ENCODE measurements around the gene GRIK3. TPM values are rescaled to one million over a fixed set of nuclear protein-coding genes. Genes with fewer than 3 reads are reported as not detected.
"Not testable (repeated sequence)": the region's sequence is repeated elsewhere in the genome, so short reads cannot be mapped to it uniquely, and the experiment has no call there.

The GRIK3 gene
- polyA plus RNA-seq, 6 donors from 2014 or later = 0.16 TPM; not detected in 5

DNA sequence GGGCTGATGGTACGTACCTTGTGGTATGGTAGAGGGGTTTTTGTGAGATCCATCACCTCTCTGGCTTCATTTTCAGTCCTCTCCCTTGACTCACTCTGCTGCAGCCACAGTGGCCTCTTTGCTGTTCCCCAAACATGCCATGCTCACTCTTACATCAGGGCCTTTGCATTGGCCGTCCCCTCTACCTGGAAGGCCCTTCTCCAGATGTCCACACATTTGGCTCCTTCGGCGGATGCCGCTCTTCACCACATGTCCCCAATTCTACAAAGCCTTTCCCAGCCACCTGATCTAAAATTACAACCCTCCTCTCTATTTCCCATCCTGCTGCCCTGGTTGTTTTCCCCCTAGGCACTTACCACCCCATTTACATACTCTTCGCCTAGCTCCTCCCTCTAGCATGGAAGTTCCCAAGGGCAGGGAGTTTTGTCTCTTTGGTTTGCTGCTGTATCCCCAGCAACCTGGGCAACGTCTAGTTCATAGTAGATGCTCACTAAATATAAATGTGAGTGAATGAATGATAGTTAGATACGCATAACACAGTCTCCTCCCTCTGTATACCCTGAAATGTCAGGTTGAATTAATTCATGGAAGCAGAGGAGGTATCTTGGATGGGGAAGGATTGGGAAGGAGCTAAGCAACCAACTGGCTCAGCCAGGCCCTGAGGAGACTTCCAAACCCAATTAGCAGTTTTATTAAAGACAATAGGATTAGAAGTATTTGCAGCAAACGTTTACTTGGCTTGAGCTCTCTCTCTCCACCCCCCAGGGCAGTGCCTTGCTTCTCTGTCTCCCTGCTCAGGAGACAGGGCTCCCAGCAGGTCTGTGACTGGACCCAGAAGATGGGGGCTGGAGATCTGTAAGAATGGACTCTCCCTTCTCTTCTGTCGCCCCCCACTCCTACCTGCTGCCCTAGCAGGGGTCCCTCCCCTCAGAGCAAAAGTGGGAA is 264.2 kb downstream of the GRIK3 start:
- DNase-seq = no peak
- no peak overlapping the region for H3K27ac Mint-ChIP-seq
- H3K4me1 Mint-ChIP-seq = no peaks in the 10 kb centered on the region
- H3K4me3 Mint-ChIP-seq = no peak overlapping the region
- no peaks in the 10 kb centered on the region for H3K36me3 Mint-ChIP-seq
- ATAC-seq (ENCODE audit: low read depth in 2 of 2) = no peak
- peaks cover 21 to 46% (median 43%) of the 10 kb centered on the region in 3 donors for H3K27me3 Mint-ChIP-seq
- H3K9me3 Mint-ChIP-seq = peaks cover 0 to 2% (median 0%) of the 10 kb centered on the region in 7 donors

DNA sequence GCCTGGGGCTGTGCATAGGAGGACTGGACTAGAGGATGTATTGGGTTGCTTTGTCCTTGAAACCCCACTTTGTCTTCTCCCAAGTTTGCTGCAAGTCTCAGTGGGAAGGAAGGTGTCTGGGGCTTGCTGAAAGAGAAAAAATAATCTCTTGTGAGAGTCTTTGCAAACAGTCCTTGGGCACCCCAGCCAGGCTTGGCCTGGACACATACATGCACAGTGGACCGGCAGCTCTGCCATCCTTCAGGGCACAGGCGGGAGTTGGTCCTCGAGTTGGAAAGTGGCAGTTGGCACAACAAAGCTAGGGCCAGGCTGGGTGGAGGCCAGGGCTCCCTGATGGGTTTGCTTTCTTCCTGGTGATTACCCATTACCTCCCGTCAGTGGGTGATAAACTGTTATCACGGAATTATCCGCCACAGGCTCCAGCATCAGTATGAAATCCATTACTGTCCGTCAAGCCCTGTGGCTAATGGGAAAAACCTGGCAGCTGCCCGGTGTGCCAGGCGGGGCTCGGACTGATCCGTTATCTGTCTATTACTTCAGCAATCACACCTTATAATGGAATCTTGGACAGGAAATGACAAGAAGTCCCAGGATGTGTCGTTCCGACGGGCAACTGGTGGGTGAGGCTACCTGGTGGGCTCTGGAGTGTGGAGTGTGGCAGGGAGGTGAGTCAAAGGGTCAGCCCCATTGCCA is 265.7 kb downstream of the GRIK3 start:
- H3K9me3 Mint-ChIP-seq = peaks cover 0 to 2% (median 0%) of the 10 kb centered on the region in 7 donors
- no peak overlapping the region for H3K27ac Mint-ChIP-seq
- no peaks in the 10 kb centered on the region for H3K4me1 Mint-ChIP-seq
- peaks cover 15 to 43% (median 42%) of the 10 kb centered on the region in 3 donors for H3K27me3 Mint-ChIP-seq
- no peak overlapping the region for H3K4me3 Mint-ChIP-seq
- no peak for ATAC-seq (ENCODE audit: low read depth in 2 of 2)
- DNase-seq = no peak
- H3K36me3 Mint-ChIP-seq = no peaks in the 10 kb centered on the region

DNA sequence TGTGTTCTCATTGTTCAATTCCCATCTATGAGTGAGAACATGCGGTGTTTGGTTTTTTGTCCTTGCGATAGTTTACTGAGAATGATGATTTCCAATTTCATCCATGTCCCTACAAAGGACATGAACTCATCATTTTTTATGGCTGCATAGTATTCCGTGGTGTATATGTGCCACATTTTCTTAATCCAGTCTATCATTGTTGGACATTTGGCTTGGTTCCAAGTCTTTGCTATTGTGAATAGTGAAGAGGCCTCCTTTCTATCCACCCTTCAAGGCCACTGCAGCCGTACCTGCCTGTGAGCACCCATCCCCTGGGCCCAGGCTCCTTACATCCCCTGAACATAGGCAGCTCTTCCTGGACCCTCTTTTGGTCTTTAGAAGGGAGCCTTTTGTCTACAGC is 266.9 kb downstream of the GRIK3 start:
- not testable (repeated sequence) for H3K36me3 Mint-ChIP-seq

DNA sequence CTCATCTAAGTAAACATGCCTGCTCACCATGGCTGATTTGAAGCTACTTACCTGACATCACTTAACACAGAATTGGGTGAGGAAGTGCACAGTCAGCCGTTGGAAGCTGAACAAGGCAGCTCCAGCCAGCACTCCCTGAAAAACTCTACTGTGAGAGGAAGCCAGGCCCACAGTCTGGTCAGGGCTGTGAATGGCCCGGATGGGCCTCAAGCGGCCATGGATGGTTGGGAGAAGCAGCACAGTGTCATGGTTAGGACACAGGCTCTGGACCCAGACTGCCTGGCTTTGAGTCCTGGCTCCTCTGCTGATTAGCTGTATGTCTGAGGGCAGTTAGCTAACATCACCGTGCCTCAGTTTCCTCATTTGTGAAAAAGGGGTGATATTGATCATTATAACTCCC is 267.8 kb downstream of the GRIK3 start:
- no peaks in the 10 kb centered on the region for H3K36me3 Mint-ChIP-seq
- no peaks in the 10 kb centered on the region for H3K4me1 Mint-ChIP-seq
- no peak for ATAC-seq (ENCODE audit: low read depth in 2 of 2)
- no peak for DNase-seq
- H3K9me3 Mint-ChIP-seq = peaks cover 0 to 2% (median 0%) of the 10 kb centered on the region in 7 donors
- H3K4me3 Mint-ChIP-seq = no peak overlapping the region
- H3K27me3 Mint-ChIP-seq = peaks cover 5 to 43% (median 31%) of the 10 kb centered on the region in 3 donors
- H3K27ac Mint-ChIP-seq = no peak overlapping the region

More for the DNA sequence above, 266.9 kb downstream of the GRIK3 start:
- ATAC-seq (ENCODE audit: low read depth in 2 of 2); H3K27ac Mint-ChIP-seq; H3K4me1 Mint-ChIP-seq; DNase-seq; H3K9me3 Mint-ChIP-seq: not testable (repeated sequence)
- H3K4me3 Mint-ChIP-seq = peak overlapping the region in 1 of 8 donors; percentile 11
- peaks cover 8 to 43% (median 35%) of the 10 kb centered on the region in 3 donors for H3K27me3 Mint-ChIP-seq

DNA sequence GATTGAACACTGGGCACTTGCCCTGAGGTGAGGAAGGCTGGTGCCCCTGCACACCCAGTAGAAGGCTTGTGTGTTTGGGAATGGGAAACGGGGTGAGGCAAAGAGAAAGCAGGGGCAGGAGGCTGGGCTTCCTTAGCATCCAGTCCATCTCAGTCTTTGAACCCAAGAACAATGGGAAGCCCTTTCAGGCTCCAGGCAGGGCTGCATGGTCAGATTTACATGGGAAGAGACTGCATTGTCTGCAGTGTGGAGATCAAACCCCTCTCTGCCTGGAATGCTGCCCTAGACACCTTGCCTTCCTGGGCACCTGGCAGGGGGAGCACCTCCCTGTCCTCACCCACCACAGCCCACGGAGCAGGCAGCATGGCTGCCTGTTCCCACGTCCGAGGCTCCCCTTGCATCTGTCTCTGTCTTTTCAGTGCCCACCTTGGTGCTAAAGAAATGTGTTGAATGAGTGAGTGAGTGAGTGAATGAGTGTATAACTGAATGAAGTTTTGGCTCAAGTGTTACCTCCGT is 268.5 kb downstream of the GRIK3 start:
- Mint-ChIP-seq H3K36me3 (no peaks in the 10 kb centered on the region), H3K27me3 (peaks cover 5 to 39% (median 26%) of the 10 kb centered on the region in 3 donors), H3K4me1 (no peaks in the 10 kb centered on the region), H3K9me3 (peaks cover 0 to 2% (median 0%) of the 10 kb centered on the region in 7 donors), H3K4me3 (no peak overlapping the region), H3K27ac (peak overlapping the region in 1 of 6 donors; percentile 17)
- no peak for DNase-seq
- ATAC-seq (ENCODE audit: low read depth in 2 of 2) = no peak

DNA sequence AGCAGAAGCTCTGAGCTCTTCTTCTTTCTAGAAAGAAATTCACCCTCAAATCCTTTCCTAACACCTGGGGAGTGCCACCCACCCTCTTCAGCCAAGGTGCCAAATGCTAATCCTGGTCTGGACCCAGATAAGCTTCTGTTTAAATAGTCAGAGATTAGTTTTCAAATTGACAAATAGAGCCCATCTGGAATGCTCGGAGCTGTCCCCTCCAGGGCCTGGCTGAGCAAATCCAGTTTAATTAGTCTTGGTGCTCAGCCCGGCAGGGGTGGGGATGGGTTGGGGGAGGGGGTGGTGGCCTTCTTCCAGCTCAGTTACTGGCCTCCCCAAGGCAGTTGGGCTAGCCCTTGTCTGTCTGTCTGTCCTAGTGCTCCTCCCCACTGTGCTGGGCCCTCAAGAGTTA is 269.5 kb downstream of the GRIK3 start:
- Mint-ChIP-seq H3K9me3 (peaks cover 0 to 5% (median 1%) of the 10 kb centered on the region in 7 donors), H3K4me3 (no peak overlapping the region), H3K4me1 (no peaks in the 10 kb centered on the region), H3K27me3 (peaks cover 5 to 28% (median 16%) of the 10 kb centered on the region in 3 donors), H3K27ac (no peak overlapping the region), H3K36me3 (no peaks in the 10 kb centered on the region)
- ATAC-seq (ENCODE audit: low read depth in 2 of 2) (no peak), DNase-seq (no peak)

DNA sequence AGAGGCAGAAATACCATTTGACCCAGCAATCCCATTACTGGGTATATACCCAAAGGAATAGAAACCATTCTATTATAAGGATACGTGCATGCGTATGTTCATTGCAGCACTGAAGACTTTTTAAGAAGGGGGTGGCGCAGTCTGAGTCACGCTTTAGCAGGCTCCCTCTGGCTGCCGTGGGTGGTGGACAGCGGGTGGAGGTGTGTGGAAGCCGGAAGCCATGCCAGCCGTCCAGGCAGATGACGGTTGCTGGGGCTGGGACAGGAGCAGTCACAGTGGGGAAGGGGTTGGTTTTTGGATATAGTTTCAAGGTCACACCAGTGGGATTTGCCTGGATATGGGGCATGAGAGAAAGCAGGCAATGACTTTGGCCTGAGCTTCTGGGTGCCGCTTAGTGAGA is 270.5 kb downstream of the GRIK3 start:
- no peaks in the 10 kb centered on the region for H3K36me3 Mint-ChIP-seq
- DNase-seq (no peak), ATAC-seq (ENCODE audit: low read depth in 2 of 2) (no peak)
- H3K4me1 Mint-ChIP-seq = no peaks in the 10 kb centered on the region
- H3K9me3 Mint-ChIP-seq = peaks cover 0 to 11% (median 1%) of the 10 kb centered on the region in 7 donors
- H3K4me3 Mint-ChIP-seq = no peak overlapping the region
- H3K27me3 Mint-ChIP-seq = peaks cover 5 to 18% (median 7%) of the 10 kb centered on the region in 3 donors
- no peak overlapping the region for H3K27ac Mint-ChIP-seq

DNA sequence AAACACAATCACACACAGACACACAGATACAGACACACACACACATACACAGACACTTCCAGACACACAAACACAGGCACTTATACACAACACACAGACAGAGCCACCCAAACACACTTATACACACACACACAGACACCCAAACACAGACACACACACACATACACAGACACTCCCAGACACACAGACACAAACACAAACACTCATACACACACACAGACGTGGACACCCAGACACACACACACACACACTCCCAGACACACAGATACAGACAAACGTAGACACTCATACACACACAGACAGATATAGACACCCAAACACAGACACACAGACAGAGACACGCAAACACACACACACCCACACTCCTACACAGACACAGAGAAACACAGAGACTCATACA is 272.1 kb downstream of the GRIK3 start:
- Mint-ChIP-seq H3K9me3 (peaks cover 0 to 11% (median 0%) of the 10 kb centered on the region in 7 donors), H3K27ac (no peak overlapping the region), H3K27me3 (peaks cover 3 to 11% (median 5%) of the 10 kb centered on the region in 3 donors), H3K4me3 (no peak overlapping the region), H3K4me1 (no peaks in the 10 kb centered on the region), H3K36me3 (no peaks in the 10 kb centered on the region)
- ATAC-seq (ENCODE audit: low read depth in 2 of 2) = no peak
- no peak for DNase-seq

DNA sequence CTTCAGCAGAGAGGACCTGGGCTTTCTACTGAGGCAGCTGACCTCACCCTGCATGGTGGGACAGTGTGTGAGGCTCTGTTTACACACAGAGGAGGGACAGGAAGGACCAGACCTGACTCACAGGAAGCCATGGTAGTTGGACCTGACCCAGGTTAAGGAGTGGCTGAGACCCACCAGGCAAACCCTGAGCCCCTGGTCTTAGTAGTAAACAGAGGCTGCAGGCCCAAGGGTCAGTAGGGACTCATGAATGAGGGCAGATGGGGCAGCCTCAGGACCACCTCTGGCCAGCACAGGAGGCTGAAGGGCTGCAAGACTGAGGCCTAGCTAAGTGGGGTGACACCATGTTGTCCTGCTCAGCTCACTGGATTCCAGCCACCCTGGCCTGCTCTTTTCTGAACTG is 273.2 kb downstream of the GRIK3 start:
- Mint-ChIP-seq H3K4me3 (no peak overlapping the region), H3K36me3 (no peaks in the 10 kb centered on the region), H3K9me3 (peaks cover 0 to 11% (median 0%) of the 10 kb centered on the region in 7 donors), H3K27ac (no peak overlapping the region), H3K27me3 (peaks cover 5 to 20% (median 12%) of the 10 kb centered on the region in 3 donors), H3K4me1 (no peaks in the 10 kb centered on the region)
- DNase-seq (no peak), ATAC-seq (ENCODE audit: low read depth in 2 of 2) (no peak)

DNA sequence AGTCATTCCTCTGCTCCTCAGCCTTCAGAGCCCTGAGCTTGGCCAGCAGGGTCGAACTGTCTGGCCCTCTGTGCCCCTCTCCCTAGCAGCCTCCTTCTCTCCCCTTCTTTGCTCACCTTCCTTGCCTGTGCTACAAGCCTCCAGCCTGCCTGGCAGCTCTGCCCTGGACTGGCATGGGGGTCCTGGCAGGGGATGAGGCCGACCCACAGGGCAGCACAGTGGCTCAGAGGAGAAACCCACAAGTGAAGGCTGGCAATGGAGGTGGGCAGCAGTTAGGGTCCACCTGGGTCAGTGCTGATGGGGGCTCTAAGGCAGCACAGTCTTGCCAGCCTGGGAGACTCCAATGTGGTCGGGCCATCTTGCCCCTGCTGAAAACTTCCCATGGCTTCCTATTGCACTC is 274.2 kb downstream of the GRIK3 start:
- no peak for DNase-seq
- no peak overlapping the region for H3K4me3 Mint-ChIP-seq
- no peaks in the 10 kb centered on the region for H3K36me3 Mint-ChIP-seq
- peaks cover 0 to 23% (median 18%) of the 10 kb centered on the region in 3 donors for H3K27me3 Mint-ChIP-seq
- no peak for ATAC-seq (ENCODE audit: low read depth in 2 of 2)
- no peaks in the 10 kb centered on the region for H3K4me1 Mint-ChIP-seq
- H3K9me3 Mint-ChIP-seq = peaks cover 0 to 11% (median 0%) of the 10 kb centered on the region in 7 donors
- H3K27ac Mint-ChIP-seq = no peak overlapping the region

DNA sequence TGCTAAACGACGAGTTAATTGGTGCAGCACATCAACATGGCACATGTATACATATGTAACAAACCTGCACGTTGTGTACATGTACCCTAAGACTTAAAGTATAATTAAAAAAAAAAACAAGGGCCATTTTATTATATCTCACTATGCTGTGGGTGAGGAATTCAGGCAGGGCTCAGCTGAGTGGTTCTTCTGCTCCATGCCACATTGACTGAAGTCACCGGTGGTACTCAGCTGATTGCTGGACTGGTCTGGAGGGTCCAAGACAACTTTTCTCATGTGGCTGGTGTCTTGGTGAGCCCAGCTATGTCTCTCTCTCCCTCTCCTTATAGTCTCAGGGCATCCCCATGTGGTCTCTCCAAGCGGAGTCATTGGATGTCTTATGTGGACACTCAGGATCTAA is 275.0 kb downstream of the GRIK3 start:
- H3K4me1 Mint-ChIP-seq = no peaks in the 10 kb centered on the region
- peaks cover 0 to 11% (median 0%) of the 10 kb centered on the region in 7 donors for H3K9me3 Mint-ChIP-seq
- no peaks in the 10 kb centered on the region for H3K36me3 Mint-ChIP-seq
- ATAC-seq (ENCODE audit: low read depth in 2 of 2) = no peak
- DNase-seq = no peak
- peaks cover 0 to 30% (median 25%) of the 10 kb centered on the region in 3 donors for H3K27me3 Mint-ChIP-seq
- no peak overlapping the region for H3K27ac Mint-ChIP-seq
- no peak overlapping the region for H3K4me3 Mint-ChIP-seq

DNA sequence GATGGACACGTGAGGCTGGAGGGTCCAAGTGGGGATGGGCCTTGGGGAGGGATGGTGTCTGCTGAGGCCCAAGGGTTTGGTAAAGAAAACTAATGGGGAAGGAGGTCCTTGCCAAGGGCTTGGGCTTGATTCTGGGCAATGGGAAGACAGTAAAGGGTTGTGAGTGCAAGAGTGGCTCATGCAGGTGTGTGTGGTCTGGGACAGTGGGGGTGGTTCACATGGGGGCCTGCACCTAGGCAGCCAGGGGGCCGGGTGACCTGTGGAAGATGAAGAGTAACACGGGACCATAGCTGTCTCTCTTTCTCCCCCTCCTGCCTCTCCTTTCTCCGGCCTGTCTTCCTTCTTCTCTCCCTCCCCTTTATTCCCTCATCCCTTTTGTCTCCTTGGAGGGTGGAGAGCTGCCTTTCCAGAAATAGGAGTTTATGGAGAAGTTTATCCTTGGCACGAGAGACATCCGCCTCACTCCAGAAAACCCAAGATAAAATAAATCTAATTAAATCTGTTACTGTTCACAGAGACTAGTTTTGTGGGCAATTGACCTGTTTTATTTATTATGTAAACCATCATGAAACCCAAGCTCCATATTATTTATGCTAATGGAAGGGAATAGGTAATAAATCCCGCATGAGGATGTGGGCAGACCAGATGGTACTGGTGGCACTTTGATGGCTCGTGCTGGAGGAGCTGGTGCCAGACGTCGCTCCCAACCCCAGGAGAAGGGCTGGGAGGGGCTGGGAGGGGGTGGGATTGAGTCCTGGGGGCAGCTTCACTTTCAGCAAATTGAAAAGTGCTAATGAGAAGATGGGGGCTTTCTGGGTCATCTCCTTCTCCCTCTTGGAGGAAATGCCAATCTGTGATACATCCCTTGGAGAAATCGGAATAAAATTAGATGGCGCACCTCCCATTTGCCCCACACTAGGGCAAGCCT is 278.7 kb downstream of the GRIK3 start:
- no peak for ATAC-seq (ENCODE audit: low read depth in 2 of 2)
- H3K4me3 Mint-ChIP-seq = peak overlapping the region in 1 of 8 donors; percentile 56
- no peaks in the 10 kb centered on the region for H3K36me3 Mint-ChIP-seq
- H3K27me3 Mint-ChIP-seq = peaks cover 9 to 51% (median 44%) of the 10 kb centered on the region in 3 donors
- no peak for DNase-seq
- H3K27ac Mint-ChIP-seq = peak overlapping the region in 1 of 6 donors; percentile 63
- no peaks in the 10 kb centered on the region for H3K4me1 Mint-ChIP-seq
- H3K9me3 Mint-ChIP-seq = peaks cover 0 to 11% (median 0%) of the 10 kb centered on the region in 7 donors

Data from naive B cell (primary cell).